HG03025 (cell line): Measurements from ENCODE around the gene WFS1.

Experiments used
- ATAC-seq: cut with Tn5 transposase; IDR thresholded peaks from one replicate; pipeline ENCODE4 v1.9.1; 2021; ENCODE audit warnings: mild to moderate bottlenecking, moderate library complexity; ENCODE audit not compliant: unreplicated experiment, low FRiP score

Gene WFS1, protein sequence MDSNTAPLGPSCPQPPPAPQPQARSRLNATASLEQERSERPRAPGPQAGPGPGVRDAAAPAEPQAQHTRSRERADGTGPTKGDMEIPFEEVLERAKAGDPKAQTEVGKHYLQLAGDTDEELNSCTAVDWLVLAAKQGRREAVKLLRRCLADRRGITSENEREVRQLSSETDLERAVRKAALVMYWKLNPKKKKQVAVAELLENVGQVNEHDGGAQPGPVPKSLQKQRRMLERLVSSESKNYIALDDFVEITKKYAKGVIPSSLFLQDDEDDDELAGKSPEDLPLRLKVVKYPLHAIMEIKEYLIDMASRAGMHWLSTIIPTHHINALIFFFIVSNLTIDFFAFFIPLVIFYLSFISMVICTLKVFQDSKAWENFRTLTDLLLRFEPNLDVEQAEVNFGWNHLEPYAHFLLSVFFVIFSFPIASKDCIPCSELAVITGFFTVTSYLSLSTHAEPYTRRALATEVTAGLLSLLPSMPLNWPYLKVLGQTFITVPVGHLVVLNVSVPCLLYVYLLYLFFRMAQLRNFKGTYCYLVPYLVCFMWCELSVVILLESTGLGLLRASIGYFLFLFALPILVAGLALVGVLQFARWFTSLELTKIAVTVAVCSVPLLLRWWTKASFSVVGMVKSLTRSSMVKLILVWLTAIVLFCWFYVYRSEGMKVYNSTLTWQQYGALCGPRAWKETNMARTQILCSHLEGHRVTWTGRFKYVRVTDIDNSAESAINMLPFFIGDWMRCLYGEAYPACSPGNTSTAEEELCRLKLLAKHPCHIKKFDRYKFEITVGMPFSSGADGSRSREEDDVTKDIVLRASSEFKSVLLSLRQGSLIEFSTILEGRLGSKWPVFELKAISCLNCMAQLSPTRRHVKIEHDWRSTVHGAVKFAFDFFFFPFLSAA

GRCh38 chr4:6269616-6270511 is at the start of gene WFS1:
Gene WFS1 (plus strand): TSS chr4:6269850. CDS start chr4:6277456, 7,606 bp downstream.
- peak; percentile 99 for ATAC-seq

- no peak for ATAC-seq
Observed at GRCh38 chr4:6221301-6221850, 48.3 kb upstream of the WFS1 start.

DNA sequence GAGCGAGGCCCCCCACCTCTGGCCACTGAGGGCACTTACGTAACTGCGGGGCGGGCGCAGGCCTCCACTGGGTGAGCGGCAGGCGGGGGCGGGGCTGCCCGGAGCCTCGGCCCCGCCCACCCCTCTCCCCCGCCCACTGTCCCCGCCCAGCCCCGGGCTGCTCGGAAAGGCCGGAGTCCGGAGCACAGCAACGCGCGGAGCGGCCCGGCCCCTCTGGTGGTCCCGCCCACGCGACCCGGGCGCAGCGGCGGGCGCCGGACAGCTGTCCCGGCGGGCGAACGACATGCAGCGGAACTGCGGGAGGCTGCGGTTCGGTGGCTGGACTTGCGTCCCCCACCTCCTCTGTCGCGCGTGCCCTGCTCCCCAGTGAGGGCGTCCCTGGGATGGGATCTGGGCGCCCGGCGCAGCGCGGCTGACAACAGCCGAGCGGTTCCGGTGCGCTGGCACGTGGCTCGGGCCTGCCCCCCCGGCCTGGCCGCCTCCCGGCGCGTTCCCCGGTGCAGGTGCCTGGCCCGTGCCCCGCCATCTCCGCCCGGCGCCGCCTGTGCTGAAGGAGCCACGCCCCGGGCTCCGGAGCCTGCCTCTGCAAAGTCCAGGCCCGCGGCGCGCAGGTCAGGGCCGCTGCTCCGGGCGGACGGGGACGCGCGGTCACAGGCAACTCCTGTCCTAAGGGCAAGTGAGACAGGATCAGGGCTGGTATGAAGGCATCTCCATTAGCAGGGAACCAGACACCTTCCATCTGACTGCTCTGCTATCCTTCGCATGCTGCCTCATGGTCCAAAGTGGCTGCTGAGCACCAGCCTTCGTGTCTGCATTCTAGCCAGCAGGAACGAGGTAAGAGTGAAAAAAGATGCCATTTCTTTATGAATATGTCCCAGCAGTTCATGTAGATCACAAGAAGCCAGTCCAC is 47.5 kb upstream of the WFS1 start:
- no peak for ATAC-seq

DNA sequence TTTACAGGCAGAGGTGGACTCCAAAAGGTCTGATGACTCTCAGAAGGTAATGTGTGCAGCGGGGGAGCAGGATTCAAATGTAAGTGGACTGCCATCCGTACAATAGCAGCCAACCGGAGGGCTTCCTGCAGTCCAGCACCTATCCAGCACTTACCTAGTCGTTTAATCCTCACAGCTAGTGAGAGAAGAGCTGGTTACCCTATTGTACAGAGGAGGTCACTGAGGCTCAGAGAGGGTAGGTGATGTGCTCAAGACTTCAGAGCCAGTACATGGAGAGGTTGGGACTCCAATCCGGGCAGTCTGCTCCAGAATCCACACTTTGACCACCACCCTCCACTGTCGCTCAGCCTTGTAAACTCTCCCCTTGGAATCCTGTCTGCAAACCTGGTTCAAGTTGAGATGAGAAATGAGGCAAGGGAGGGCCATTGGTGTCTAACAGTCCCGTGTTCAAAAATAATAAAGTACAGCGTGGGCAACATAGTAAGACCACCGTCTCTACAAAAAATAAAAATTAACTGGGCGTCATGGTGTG is 46.8 kb upstream of the WFS1 start:
- no peak for ATAC-seq

DNA sequence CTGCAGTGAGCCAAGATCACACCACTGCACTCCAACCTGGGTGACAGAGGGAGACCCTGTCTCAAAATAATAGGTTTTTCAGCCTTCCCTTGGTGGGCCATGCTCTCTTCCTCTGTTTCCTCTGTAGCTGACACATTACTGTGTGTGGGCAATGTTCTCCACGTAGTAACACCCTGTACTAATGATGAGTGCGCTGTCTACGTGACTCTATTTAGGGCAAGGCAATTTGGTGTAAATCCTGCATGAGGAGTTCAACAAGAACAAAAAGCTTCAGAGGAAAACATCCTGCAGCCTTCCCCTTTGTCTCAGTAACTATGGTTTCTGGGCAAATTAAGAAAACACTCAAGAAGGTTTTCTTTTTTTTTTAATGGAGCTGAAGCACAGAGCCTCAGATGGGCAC is 44.9 kb upstream of the WFS1 start:
- ATAC-seq, result no peak

DNA sequence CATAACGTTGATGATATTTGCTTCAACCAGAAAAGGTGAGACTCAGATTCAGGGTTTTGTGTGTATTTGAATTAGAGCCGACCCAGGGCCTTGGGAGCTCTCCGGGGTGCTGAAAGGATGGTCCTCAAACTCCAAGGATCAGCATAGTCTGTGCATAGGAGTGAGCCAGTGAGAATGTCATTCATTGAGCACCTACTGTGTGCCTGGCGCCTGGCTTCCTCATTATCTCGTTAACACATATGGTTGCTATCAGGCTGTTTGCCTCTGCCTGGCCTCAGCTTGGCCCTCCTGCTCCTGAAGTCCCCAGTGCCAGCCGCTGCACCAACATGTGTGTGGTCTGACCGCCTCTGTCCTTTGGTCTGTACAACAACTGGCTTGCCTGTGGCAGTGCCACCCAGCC is 44.2 kb upstream of the WFS1 start:
- no peak for ATAC-seq

GRCh38 chr4:6226506-6226905 is 43.1 kb upstream of the WFS1 start:
- ATAC-seq, result no peak

GRCh38 chr4:6227412-6228157 is 42.1 kb upstream of the WFS1 start:
- ATAC-seq, result no peak

GRCh38 chr4:6228158-6229067 is 41.2 kb upstream of the WFS1 start:
- no peak for ATAC-seq

DNA sequence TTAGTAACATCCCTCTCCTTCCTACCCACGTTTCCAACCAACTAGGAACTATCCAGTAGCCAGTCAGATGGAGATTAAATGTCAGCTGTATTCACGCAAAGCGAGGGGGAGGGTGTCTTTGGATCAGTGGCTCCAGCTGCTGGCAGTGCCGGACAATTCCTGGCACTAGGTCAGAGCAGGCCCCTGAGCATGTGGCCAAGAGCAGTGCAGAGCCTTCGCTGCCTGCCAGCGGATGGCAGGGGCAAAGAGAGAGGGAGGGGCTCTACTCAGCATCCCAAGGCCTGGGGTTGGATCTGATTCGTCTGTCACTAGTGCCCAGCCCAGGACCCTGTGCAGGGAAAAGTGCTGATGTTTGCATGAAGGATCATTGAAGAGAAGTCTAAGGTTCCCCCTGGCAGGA is 40.6 kb upstream of the WFS1 start:
- no peak for ATAC-seq

- no peak for ATAC-seq
Observed at GRCh38 chr4:6229671-6230501, 39.8 kb upstream of the WFS1 start.

DNA sequence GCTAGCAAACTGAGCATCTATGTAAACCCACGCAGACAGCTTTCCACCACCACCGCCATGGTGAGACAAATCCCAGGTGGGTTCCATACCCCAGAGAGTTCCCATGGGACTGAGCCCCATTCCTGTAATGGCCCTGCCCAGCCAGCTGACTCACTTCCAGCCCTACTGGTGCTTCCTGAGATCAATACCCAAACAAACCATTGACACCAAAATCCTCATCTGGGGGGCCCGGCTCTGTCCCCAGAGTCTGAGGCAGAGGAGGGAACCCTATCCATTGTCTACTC is 39.2 kb upstream of the WFS1 start:
- no peak for ATAC-seq

DNA sequence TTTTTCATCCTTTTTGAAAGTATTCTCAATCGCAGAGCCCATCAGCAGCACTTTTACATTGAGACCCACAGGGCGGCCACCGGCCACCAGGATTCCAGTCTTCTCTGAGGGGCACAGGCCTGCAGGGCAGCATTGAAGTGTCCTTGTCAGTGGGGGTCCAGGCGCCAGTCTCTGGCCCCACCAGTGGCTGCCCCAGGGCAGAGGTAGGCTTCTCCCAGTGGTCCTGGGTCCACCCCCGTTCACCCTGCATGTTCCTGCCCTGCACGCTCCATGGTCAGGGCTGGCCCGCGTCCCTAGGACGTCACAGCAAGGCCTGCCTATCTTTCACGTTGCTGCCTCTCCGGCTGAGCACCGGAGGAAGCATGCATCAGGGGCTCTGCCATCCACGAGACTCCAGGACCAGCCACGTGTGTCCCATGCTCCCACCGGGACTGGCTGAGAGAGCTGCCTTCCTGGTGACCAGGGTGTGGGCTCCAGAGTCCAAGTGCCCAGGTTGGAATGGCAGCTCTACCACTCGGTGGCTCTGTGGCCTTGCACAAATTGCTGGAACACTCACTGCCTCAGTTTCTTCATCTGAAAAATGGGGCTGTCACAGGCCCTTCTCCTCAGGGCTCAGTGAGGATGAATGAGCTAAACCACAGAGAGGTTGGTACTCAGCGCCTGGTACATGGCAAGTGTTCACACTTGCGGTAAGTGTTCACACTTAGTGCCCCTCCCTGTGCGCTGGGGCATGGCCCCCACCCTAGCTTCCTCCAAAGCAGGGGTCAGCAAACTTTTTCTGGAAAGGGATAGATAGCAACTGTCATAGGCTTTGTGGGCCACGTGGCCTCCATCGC is 38.6 kb upstream of the WFS1 start:
- no peak for ATAC-seq

DNA sequence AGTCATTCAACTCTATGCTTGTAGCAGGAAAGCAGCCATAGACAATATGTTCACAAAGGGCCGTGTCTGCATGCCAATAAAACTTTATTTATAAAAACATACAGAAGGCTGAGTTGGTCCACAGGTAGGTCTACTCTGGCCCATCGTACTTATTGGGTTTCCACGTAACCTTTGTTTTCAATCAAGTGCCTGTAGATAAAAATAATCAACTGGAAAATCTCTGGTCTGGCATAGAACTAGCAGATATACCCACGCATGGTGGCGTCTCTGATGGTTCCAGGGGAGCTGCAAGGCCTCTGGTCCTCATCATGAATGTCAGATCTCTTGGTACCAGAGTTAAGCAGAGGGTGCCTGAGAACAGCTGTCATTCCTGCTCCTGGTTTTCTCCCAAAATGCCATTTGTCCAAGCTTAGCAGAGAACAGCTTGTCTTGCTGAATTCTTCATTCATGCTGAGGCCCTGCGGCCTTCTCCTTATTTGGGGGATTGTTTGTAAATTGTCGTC is 37.9 kb upstream of the WFS1 start:
- no peak for ATAC-seq
